Gastroesophageal sphincter (tissue), 4 donors: Measurements from ENCODE around the gene AFF3. TPM values are rescaled to one million over a fixed set of nuclear protein-coding genes. Genes with fewer than 3 reads are reported as not detected.

Experiments
- ATAC-seq: fragments of 150-250 bp; one replicate; pipeline ENCODE4 v1.9.1; 2016; ENCODE audit warnings: mild to moderate bottlenecking, moderate library complexity
- H3K27ac ChIP-seq, 4 donors: fragments of 200-600 bp; sonication (generic) in 3 of 4; 1 replicate in 3 of 4; 2 replicates in 1 of 4; pipeline ENCODE4 v1.5.1; 2016 to 2019
- H3K27me3 ChIP-seq: fragments of 200-600 bp; sonication (generic); one replicate; pipeline ENCODE4 v1.5.1; 2019
- H3K36me3 ChIP-seq, 2 donors: fragments of 200-600 bp; sonication (generic); one replicate each; pipeline ENCODE4 v1.5.1; 2019; ENCODE audit warnings: control low read depth in 1 of 2
- H3K4me1 ChIP-seq, 3 donors: fragments of 200-600 bp; sonication (generic); 1 replicate in 2 of 3; 2 replicates in 1 of 3; pipeline ENCODE4 v1.5.1; 2016 to 2019; ENCODE audit warnings: control low read depth in 2 of 3
- H3K4me3 ChIP-seq, 2 donors: fragments of 200-600 bp; sonication (generic); one replicate each; pipeline ENCODE4 v1.5.1; 2019; ENCODE audit warnings: mild to moderate bottlenecking in 1 of 2, moderate library complexity in 1 of 2
- H3K9me3 ChIP-seq, 3 donors: fragments of 200-600 bp; sonication (generic); one replicate each; pipeline ENCODE4 v1.5.1; 2017 to 2019; ENCODE audit warnings: control low read depth in 2 of 3
- CTCF ChIP-seq, 4 experiments: fragments of 200-600 bp in 2 of 4; fragments of 450-650 bp in 2 of 4; sonication (generic) in 1 of 4; IDR thresholded peaks; one replicate each; pipeline ENCODE4 v1.5.1; 2017 to 2019; ENCODE audit warnings: antibody characterized with exemption in 4 of 4, mild to moderate bottlenecking in 2 of 4, moderate library complexity in 2 of 4
- EP300 ChIP-seq: sonication (generic); formaldehyde crosslinking; IDR thresholded peaks from one replicate; pipeline ENCODE4 v1.6.1; 2017; ENCODE audit warnings: antibody characterized with exemption, mild to moderate bottlenecking
- POLR2A ChIP-seq, 2 donors: fragments of 450-650 bp; IDR thresholded peaks; one replicate each; pipeline ENCODE4 v1.6.1; 2017; ENCODE audit warnings: antibody characterized with exemption in 2 of 2, mild to moderate bottlenecking in 2 of 2, moderate library complexity in 1 of 2
- POLR2AphosphoS5 ChIP-seq: sonication (generic); formaldehyde crosslinking; IDR thresholded peaks from one replicate; pipeline ENCODE4 v1.6.1; 2017; ENCODE audit warnings: antibody characterized with exemption
- WGBS, 2 donors: methylation state at CpG; one replicate each; pipeline ENCODE4 v1.1.5; 2018; ENCODE audit warnings: low coverage in 1 of 2; 5-methylcytosine and 5-hydroxymethylcytosine counted together
- total RNA-seq, 4 donors: library from RNA; depleted of rRNA; stranded (reverse); fragments of >200 nt; gene quantifications; one replicate each; pipeline ENCODE4 v1.1.0, GENCODE V29; 2016

Gene AFF3
- total RNA-seq, 4 donors from 2014 or later: 15.4 to 74.8 (median 37.7) TPM

DNA sequence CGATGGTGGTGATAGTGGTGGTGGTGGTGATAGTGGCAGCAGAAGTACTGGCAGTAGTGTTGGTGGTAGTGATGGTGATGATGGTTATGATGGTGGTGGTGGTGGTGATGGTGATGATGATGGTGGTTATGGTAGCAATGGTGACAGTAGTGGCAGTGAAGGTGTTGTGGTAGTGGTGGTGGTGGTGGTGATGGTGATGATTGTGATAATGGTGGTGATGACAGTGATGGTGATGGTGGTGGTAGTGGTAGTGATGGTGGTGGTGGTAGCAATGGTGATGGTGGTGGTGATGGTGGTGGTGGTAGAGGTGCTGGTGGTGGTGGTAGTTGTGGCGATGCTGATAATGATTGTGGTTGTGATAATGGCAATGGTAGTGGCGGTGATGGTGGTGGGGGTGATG, 126.5 kb downstream of the AFF3 start:
- no peak for TF ChIP-seq EP300
- no peak for TF ChIP-seq POLR2AphosphoS5
- TF ChIP-seq CTCF (IDR thresholded peaks at IDR 0.05): no peak
- TF ChIP-seq POLR2A (IDR thresholded peaks at IDR 0.05): no peak
- Histone ChIP-seq H3K4me1 (peaks cover 2 to 36% (median 3%) of the 10 kb centered on the region in 3 donors), H3K9me3 (no peaks in the 10 kb centered on the region), H3K27me3 (no peaks in the 10 kb centered on the region), H3K4me3 (no peak overlapping the region), H3K36me3 (no peaks in the 10 kb centered on the region), H3K27ac (no peak overlapping the region)
- WGBS, 2 donors: 94 to 97% methylated on average over 3 of the region's 3 CpGs
- no peak for ATAC-seq

DNA sequence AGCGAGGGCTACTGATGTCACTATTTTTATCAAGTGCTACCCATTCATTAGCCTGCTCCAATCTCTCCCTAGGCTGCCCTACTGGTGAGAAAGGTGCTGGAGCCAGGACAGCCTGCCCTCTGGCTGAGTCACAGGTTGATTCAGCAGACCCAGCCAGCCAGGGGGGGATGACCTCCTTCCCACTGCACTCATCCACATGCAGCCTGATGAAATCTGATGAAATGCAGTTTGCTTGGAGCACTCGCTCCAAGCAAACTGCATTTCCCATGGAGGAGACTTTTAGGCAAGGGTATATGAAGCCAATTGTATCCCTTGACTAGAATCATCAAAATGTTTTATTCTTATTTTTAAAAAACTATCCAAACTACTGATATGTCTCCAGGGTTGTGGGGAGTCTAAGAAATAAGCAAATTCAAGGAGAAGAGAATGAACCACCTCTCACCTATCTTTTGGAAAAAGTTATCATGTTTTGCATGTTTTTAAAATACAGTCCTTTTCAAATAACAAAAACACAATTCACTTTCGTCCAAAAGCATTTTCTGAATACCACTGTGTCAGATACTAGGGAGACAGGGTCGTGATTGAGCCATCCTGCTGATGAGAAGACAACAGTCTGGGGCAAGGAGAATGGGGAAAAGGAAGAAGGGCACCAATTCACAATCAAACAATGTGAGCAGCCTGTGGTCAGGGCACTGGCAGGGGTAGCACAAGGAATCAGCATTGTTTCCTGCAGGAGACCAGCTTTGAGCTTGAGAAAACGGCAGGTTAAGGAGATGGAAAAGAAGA, 128.3 kb downstream of the AFF3 start:
- Histone ChIP-seq H3K4me1 (peaks cover 2 to 49% (median 14%) of the 10 kb centered on the region in 3 donors), H3K27me3 (no peaks in the 10 kb centered on the region), H3K36me3 (no peaks in the 10 kb centered on the region), H3K4me3 (no peak overlapping the region), H3K9me3 (no peaks in the 10 kb centered on the region), H3K27ac (no peak overlapping the region)
- 55 to 80% methylated on average over 4 to 5 of the region's 5 CpGs for WGBS, 2 donors
- peak; percentile 61 for ATAC-seq
- TF ChIP-seq POLR2AphosphoS5 (peak; percentile 36), CTCF (IDR thresholded peaks at IDR 0.05) (peak in 2 of 4 experiments; percentile 23 to 33), POLR2A (IDR thresholded peaks at IDR 0.05) (no peak)

- H3K4me1 ChIP-seq: peaks cover under 1 to 45% (median 14%) of the 10 kb centered on the region in 3 donors
- no peak for TF ChIP-seq POLR2A (IDR thresholded peaks at IDR 0.05)
- ATAC-seq: no peak
- H3K36me3 ChIP-seq: no peaks in the 10 kb centered on the region
- no peak overlapping the region for H3K27ac ChIP-seq
- H3K4me3 ChIP-seq: no peak overlapping the region
- no peaks in the 10 kb centered on the region for H3K27me3 ChIP-seq
- 94 to 97% methylated on average over 4 to 5 of the region's 5 CpGs for WGBS, 2 donors
- no peaks in the 10 kb centered on the region for H3K9me3 ChIP-seq
Observed at GRCh38 chr2:100012561-100012960, 129.8 kb downstream of the AFF3 start.

GRCh38 chr2:100011272-100011731, 131.1 kb downstream of the AFF3 start:
- H3K9me3 ChIP-seq: no peaks in the 10 kb centered on the region
- peak overlapping the region in 1 of 4 donors; percentile 3 for H3K27ac ChIP-seq
- H3K4me3 ChIP-seq: no peak overlapping the region
- no peaks in the 10 kb centered on the region for H3K27me3 ChIP-seq
- H3K4me1 ChIP-seq: peaks cover 0 to 45% (median 14%) of the 10 kb centered on the region in 3 donors
- WGBS, 2 donors: 25 to 33% methylated on average over 3 to 5 of the region's 5 CpGs
- H3K36me3 ChIP-seq: peaks cover 0 to 12% of the 10 kb centered on the region in 2 donors
- no peak for ATAC-seq
- TF ChIP-seq CTCF (IDR thresholded peaks at IDR 0.05): no peak
- no peak for TF ChIP-seq POLR2A (IDR thresholded peaks at IDR 0.05)
- no peak for TF ChIP-seq EP300
- no peak for TF ChIP-seq POLR2AphosphoS5

- Histone ChIP-seq H3K4me3 (no peak overlapping the region), H3K4me1 (peaks cover 0 to 45% (median 14%) of the 10 kb centered on the region in 3 donors), H3K27me3 (no peaks in the 10 kb centered on the region), H3K36me3 (peaks cover 0 to 16% of the 10 kb centered on the region in 2 donors), H3K27ac (no peak overlapping the region), H3K9me3 (no peaks in the 10 kb centered on the region)
- no peak for ATAC-seq
- no peak for TF ChIP-seq POLR2A (IDR thresholded peaks at IDR 0.05)
- TF ChIP-seq CTCF (IDR thresholded peaks at IDR 0.05): no peak
- no peak for TF ChIP-seq EP300
- no peak for TF ChIP-seq POLR2AphosphoS5
- WGBS, 2 donors: 78% methylated on average over 3 of the region's 5 CpGs; no CpG with 5 or more reads in 1 of the 2 donors
Observed at GRCh38 chr2:100010606-100011005, 131.8 kb downstream of the AFF3 start.
